ENCODE results near the gene AFAP1. TPM values are rescaled to one million over a fixed set of nuclear protein-coding genes. Genes with fewer than 3 reads are reported as not detected.
A peak's percentile ranks its signal among the peaks of the same experiment; 100 is the strongest.

Gene AFAP1
- polyA plus RNA-seq, 1 donor (not counting 4 experiments of a cell fraction or from before 2014, with no cell fraction given): 7.6 TPM

- no peak for DNase-seq (ENCODE audit: low read depth, low spot score)
- no peak overlapping the region for H3K27ac ChIP-seq (ENCODE audit: control insufficient read depth, insufficient read depth, low read length)
- H2AFZ ChIP-seq (ENCODE audit: control insufficient read depth, low read length): no peak overlapping the region
- dilution Hi-C loops (cut with MboI; ENCODE audit: extremely low pct_ligation_motif_present, low sequenced_read_pairs): no loop called here
- H3K79me2 ChIP-seq (ENCODE audit: control insufficient read depth, insufficient read depth, low read length): no peaks in the 10 kb centered on the region
- H3K4me3 ChIP-seq (ENCODE audit: control insufficient read depth in 2 of 3, extremely low read depth in 1 of 3, insufficient read depth in 2 of 3, low read depth in 1 of 3, low read length in 3 of 3): no peak overlapping the region
- peaks cover 24 to 36% of the 10 kb centered on the region in 2 experiments for H3K36me3 ChIP-seq (ENCODE audit: control insufficient read depth in 2 of 2, extremely low read depth in 1 of 2, insufficient read depth in 2 of 2, low read length in 2 of 2)
- H3K27me3 ChIP-seq (ENCODE audit: control insufficient read depth, extremely low read depth, insufficient read depth, low read length): no peaks in the 10 kb centered on the region
- H4K20me1 ChIP-seq (ENCODE audit: control insufficient read depth, extremely low read depth, insufficient read depth, low read length): no peaks in the 10 kb centered on the region
- peak; percentile 36 for FAIRE-seq
- no peak overlapping the region for H3K4me2 ChIP-seq (ENCODE audit: control insufficient read depth, extremely low read depth, insufficient read depth, low read depth, low read length)
- H3K4me1 ChIP-seq (ENCODE audit: control insufficient read depth, extremely low read depth, insufficient read depth, low read length): no peaks in the 10 kb centered on the region
- no peak for TF ChIP-seq EZH2 (IDR thresholded peaks at IDR 0.05; ENCODE audit: low read length)
- TF ChIP-seq CTCF (optimal IDR thresholded peaks at IDR 0.05 in 1 of 3, IDR thresholded peaks at IDR 0.05 in 1 of 3, conservative IDR thresholded peaks at IDR 0.05 in 1 of 3; ENCODE audit: extremely low read depth in 1 of 3, insufficient read depth in 2 of 3, low read length in 3 of 3): no peak
- peaks cover 3% of the 10 kb centered on the region for H3K9me3 ChIP-seq (ENCODE audit: control insufficient read depth, low read depth, low read length)
- H3K9me1 ChIP-seq (ENCODE audit: control insufficient read depth, extremely low read depth, insufficient read depth, low read length): no peaks in the 10 kb centered on the region
- H3K9ac ChIP-seq (ENCODE audit: control insufficient read depth, extremely low read depth, insufficient read depth, low read length): no peak overlapping the region
Observed at GRCh38 chr4:7813674-7814073, 126.0 kb downstream of the AFAP1 start.

- Histone ChIP-seq H3K4me3 (ENCODE audit: control insufficient read depth in 2 of 3, extremely low read depth in 1 of 3, insufficient read depth in 2 of 3, low read depth in 1 of 3, low read length in 3 of 3) (no peak overlapping the region), H4K20me1 (ENCODE audit: control insufficient read depth, extremely low read depth, insufficient read depth, low read length) (no peaks in the 10 kb centered on the region), H3K27ac (ENCODE audit: control insufficient read depth, insufficient read depth, low read length) (no peak overlapping the region), H3K27me3 (ENCODE audit: control insufficient read depth, extremely low read depth, insufficient read depth, low read length) (no peaks in the 10 kb centered on the region), H3K4me1 (ENCODE audit: control insufficient read depth, extremely low read depth, insufficient read depth, low read length) (no peaks in the 10 kb centered on the region), H2AFZ (ENCODE audit: control insufficient read depth, low read length) (no peak overlapping the region), H3K9me1 (ENCODE audit: control insufficient read depth, extremely low read depth, insufficient read depth, low read length) (no peaks in the 10 kb centered on the region), H3K79me2 (ENCODE audit: control insufficient read depth, insufficient read depth, low read length) (no peaks in the 10 kb centered on the region), H3K4me2 (ENCODE audit: control insufficient read depth, extremely low read depth, insufficient read depth, low read depth, low read length) (no peak overlapping the region), H3K36me3 (ENCODE audit: control insufficient read depth in 2 of 2, extremely low read depth in 1 of 2, insufficient read depth in 2 of 2, low read length in 2 of 2) (peaks cover 29 to 39% of the 10 kb centered on the region in 2 experiments), H3K9ac (ENCODE audit: control insufficient read depth, extremely low read depth, insufficient read depth, low read length) (no peak overlapping the region), H3K9me3 (ENCODE audit: control insufficient read depth, low read depth, low read length) (peaks cover 10% of the 10 kb centered on the region)
- DNase-seq (ENCODE audit: low read depth, low spot score) (no peak), FAIRE-seq (no peak)
- TF ChIP-seq CTCF (optimal IDR thresholded peaks at IDR 0.05 in 1 of 3, IDR thresholded peaks at IDR 0.05 in 1 of 3, conservative IDR thresholded peaks at IDR 0.05 in 1 of 3; ENCODE audit: extremely low read depth in 1 of 3, insufficient read depth in 2 of 3, low read length in 3 of 3): no peak
- no peak for TF ChIP-seq EZH2 (IDR thresholded peaks at IDR 0.05; ENCODE audit: low read length)
- dilution Hi-C loops (cut with MboI; ENCODE audit: extremely low pct_ligation_motif_present, low sequenced_read_pairs): no loop called here
Observed at GRCh38 chr4:7812921-7813320, 126.7 kb downstream of the AFAP1 start.
